GM19099 (cell line): Measurements from ENCODE around the gene PAN3.

Experiments
- POLR2A ChIP-seq: IDR thresholded peaks from 3 replicates; pipeline ENCODE4 v1.6.1; 2011; ENCODE audit warnings: low read depth; ENCODE audit not compliant: insufficient read length; ENCODE audit errors: extremely low read depth

The PAN3 gene

DNA sequence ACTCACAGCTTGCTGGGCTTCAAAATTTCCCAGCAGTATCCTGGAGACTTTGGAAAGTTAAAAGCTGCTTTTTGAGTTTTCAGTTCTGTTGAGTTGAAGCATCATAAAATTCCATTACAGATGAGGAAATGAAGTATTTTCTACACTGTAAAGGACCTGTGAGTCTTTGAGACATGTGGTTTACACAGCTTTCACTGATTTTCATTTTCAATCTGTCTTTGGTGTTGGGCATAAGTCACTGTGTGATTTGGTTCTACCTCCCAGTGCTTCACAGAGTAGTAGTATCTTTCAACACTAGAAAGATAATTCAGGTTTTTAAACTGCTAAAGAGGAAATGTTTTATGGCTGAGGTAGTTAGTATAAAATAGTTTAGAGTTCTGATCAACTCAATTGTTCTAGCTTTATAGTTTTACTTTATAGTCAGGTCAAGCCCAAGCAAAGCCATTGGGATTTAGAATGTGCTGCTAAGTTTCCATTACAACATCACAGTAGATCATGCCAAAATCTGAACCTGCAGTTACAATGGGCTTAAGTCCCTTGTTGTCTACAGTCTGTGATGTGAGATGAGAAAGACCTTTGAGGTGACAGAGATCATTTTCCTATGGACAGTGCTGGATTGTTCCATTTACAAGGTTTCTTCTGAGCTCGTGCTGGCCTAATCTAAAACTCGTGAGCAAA is 195.0 kb downstream of the PAN3 start:
- no peak for TF ChIP-seq POLR2A

DNA sequence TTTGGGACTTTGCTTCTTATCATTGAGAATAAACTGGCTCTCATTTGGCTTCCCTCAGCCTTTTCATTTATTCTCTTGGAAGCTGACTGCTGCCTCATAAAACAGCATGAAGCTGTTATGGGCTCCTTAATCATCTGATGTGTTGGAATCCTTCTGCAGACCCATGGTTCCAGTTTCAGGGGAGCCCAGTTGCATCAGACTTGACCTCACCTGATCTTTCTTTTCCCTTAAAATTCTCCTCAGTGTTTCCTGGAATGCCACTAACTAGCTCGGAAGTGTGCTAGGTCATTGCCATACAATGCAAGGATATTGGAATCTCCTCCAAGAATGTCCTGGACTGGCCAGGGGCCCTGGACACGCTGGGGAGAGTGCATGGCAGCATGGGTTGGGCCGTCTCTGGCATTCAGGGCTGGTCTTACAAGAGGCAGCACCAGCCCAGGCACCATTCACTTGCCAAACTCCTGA is 197.9 kb downstream of the PAN3 start:
- no peak for TF ChIP-seq POLR2A

DNA sequence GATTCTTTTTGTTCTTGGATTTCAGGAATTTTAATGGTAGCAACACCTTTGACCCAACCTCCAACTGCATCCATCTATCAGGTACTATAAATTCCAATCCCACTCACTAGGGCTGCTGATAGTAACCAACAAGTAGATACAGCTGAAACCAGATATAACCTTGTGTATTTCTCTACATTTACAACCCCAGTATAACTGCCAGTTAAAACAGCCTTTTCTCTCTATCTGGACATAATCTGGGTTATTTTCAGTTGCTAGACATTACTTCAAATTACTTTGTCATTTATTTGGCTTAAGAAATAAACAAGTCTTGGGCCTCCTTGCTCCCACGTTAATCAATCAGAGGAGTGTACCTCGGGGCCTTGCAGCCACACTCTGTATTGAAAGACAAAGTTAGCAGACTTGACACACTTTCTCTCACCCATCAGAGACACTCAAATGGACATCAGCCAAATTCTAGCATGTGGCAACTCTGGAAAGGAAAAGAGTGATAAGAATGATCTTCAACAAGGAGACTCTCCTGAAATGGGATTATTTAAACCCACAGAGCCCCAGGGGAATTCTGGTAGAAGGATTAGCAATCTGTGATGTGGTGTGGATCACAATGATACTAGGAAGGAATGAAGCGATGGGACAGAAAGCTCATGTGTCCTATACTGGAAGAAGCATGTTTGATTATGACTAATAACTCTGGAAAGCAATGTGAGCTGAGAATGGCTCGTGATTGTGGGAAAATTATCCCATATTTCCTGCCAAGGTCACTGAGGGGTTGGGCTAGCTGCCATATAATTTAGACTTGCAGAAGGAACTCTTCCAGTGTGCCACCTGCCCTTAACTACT is 199.0 kb downstream of the PAN3 start:
- no peak for TF ChIP-seq POLR2A

DNA sequence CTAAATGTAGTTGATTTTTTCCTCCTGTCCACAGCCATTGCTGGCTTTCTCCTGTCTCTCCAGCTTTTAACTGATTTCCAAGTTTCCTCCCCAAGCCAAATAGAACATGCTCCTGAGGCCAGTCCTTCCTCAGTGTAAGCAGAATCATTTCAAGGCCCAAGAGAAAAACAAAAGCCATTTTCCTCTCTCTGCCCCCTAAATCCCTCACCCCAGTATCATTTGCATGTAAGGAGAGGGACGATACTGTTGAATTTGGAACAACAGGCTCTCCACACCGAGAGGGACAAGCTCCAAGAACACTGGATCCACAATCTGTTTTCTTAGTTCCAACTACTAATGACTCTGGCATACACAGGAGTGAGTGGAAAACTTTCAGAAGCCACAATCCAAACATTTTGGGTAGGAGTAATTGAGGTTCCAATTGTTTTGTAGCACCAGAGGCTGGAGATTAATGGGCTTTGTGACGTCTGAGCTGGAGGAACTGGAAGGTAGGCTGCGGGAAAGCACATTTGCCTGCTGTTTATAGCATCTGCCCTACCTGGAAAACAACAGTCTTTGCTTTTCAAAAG is 199.7 kb downstream of the PAN3 start:
- no peak for TF ChIP-seq POLR2A

DNA sequence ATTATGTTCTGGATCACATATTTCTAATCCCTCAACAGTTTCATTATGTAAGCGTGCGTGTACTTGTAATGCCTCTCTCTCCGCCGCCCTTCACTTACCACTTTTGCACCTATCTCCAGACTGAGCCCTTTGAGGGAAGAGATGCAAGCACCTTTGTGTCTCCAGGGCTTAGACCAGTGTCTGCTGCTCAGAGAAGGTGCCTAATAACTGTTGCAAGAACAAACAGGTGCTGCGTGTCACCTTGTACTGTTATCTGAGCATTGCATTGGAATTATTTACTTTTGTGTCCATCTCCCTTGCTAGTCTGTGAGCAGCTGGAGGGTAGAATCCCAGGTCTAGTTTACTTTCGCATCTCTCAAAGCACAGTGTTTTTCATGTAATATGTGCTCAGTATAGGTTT is 200.4 kb downstream of the PAN3 start:
- no peak for TF ChIP-seq POLR2A

DNA sequence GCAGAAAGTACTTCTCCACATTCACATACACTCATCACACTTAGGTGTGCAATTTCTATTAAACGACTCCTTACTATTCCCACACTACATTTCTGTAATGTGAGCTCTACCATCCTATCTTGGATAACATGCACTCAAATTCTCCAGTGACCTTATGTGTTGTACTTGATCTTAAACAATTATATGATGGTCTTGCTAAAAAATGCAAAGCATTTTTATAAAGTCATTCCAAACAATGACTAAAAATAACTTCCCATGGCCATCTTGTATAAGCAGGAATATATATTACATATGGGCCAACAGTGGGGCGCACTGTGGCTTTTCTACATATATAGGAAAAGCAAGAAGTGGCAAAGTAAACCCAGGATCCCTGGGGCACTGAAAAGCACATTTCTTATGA is 201.1 kb downstream of the PAN3 start:
- no peak for TF ChIP-seq POLR2A

DNA sequence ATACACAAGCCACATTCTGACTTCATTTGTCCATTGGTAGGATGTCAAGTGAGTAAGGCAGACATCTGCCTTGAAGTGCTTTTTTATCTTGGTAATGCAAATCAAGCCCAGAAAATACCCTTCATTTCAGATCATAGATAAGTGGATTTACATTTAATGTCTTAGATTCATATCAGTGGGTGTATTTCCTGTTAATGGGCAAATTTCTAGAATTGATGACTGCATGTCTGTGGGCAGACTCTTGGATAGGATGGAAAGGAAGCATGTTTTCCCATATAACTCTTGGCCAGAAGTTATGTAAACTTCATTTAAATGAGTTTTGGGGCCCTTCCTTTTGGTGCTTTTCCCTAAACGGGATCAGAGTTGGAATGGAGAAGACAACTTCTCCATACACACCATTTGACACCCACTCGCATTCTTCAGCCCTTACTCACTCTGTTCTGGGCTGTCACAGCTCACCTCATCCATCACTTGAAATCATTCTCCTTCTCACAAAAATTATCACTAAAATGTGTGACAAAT is 202.0 kb downstream of the PAN3 start:
- no peak for TF ChIP-seq POLR2A

DNA sequence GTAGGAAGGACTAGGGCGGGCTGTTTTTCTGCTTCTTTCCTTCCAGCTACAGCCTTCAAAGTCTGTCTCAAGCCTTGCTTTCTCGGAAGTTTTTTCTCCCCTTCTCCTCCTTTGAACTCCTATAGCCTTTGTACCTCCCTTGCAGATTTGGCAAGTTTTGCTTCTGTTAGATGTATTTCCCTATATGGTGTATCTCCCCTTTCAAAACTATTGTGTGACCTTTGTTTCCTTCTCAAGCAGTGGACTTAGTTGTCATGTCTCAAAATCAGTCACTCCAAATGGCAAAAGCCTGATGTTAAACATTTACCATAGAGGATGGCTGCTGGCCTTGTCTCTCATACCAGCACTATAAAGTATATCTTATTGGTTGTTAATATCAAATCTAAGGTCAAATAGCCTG is 203.9 kb downstream of the PAN3 start:
- no peak for TF ChIP-seq POLR2A

DNA sequence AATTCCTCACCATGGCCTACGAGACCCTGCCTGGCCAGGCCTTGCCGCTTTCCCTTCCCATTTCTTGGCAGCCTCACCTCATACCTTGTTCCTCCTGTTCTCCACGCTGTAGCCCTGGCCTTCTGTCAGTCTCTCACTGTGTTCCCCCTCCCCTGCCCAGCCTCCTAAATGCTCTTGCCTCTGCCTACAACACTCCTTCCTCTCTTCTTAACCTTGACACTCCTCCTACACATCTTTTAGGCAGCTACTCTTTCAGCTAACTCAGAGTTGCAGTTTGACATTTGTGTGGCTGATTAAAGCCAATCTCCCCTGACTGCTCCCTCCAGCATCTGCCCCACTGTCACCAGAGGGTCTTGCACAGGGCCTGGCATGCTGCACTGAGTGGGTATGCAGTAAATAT is 205.8 kb downstream of the PAN3 start:
- no peak for TF ChIP-seq POLR2A
